Common myeloid progenitor, CD34-positive (primary cell): ENCODE data around the gene MMP1.

Source experiments
- CTCF ChIA-PET: fragments of 350-600 bp; sonication (Branson Sonifier 250); formaldehyde crosslinking; loops from one replicate; lab custom pipeline; 2021; ENCODE audit warnings: antibody characterized with exemption; lab: Charles Lee
- POLR2A ChIA-PET: fragments of 350-600 bp; sonication (Branson Sonifier 250); formaldehyde crosslinking; loops from one replicate; lab custom pipeline; 2021; ENCODE audit warnings: antibody characterized with exemption; lab: Charles Lee
- DNase-seq, 3 donors: peaks; one replicate each; pipeline versions ENCODE4 v3.0.0 to v3.0.0-alpha.2; 2013
- H3K27ac ChIP-seq, 2 experiments: 1 replicate in 1 of 2; 2 replicates in 1 of 2; pipeline ENCODE4 v1.7.0; 2013; ENCODE audit warnings: inconsistent platforms in 2 of 2, low read length in 2 of 2, mild to moderate bottlenecking in 2 of 2, low read depth in 1 of 2, moderate library complexity in 1 of 2; ENCODE audit not compliant: severe bottlenecking in 2 of 2, insufficient read depth in 1 of 2, poor library complexity in 1 of 2
- H3K27me3 ChIP-seq, 5 experiments: replicated peaks in 2 of 5; 1 replicate in 3 of 5; 2 replicates in 2 of 5; pipeline versions ENCODE4 v1.6.1 to v1.7.0; 2013; ENCODE audit warnings: low read length in 4 of 5, mild to moderate bottlenecking in 2 of 5, moderate library complexity in 2 of 5, inconsistent platforms in 1 of 5; ENCODE audit not compliant: insufficient read depth in 5 of 5, control insufficient read depth in 4 of 5
- H3K36me3 ChIP-seq, 4 experiments: 1 replicate in 2 of 4; 2 replicates in 2 of 4; pipeline versions ENCODE4 v1.6.1 to v1.7.0; 2013; ENCODE audit warnings: low read length in 3 of 4, control low read depth in 1 of 4, mild to moderate bottlenecking in 1 of 4; ENCODE audit not compliant: control insufficient read depth in 4 of 4, insufficient read depth in 4 of 4
- H3K4me1 ChIP-seq, 4 experiments: 1 replicate in 3 of 4; 2 replicates in 1 of 4; pipeline versions ENCODE4 v1.6.1 to v1.7.1; 2013; ENCODE audit warnings: low read length in 3 of 4, mild to moderate bottlenecking in 3 of 4, control low read depth in 1 of 4, inconsistent platforms in 1 of 4, moderate library complexity in 1 of 4; ENCODE audit not compliant: control insufficient read depth in 4 of 4, insufficient read depth in 4 of 4; ENCODE audit errors: control extremely low read depth in 1 of 4
- H3K4me3 ChIP-seq, 7 experiments: 1 replicate in 4 of 7; 2 replicates in 3 of 7; pipeline versions ENCODE4 v1.5.1 to v1.7.0; 2013; ENCODE audit warnings: mild to moderate bottlenecking in 7 of 7, low read length in 6 of 7, moderate library complexity in 6 of 7, inconsistent platforms in 2 of 7, low read depth in 2 of 7, control low read depth in 1 of 7; ENCODE audit not compliant: insufficient read depth in 4 of 7, control insufficient read depth in 1 of 7; ENCODE audit errors: extremely low read depth in 1 of 7
- H3K9me3 ChIP-seq, 5 experiments: 1 replicate in 4 of 5; 2 replicates in 1 of 5; pipeline versions ENCODE4 v1.6.1 to v1.7.1; 2013; ENCODE audit warnings: low read length in 4 of 5, mild to moderate bottlenecking in 2 of 5, inconsistent platforms in 1 of 5, low read depth in 1 of 5, moderate library complexity in 1 of 5; ENCODE audit not compliant: control insufficient read depth in 4 of 5, insufficient read depth in 2 of 5; ENCODE audit errors: control extremely low read depth in 1 of 5
- WGBS: methylation state at CpG from one replicate; pipeline ENCODE4 v1.1.5; 2013; ENCODE audit not compliant: insufficient coverage; 5-methylcytosine and 5-hydroxymethylcytosine counted together

The MMP1 gene

DNA sequence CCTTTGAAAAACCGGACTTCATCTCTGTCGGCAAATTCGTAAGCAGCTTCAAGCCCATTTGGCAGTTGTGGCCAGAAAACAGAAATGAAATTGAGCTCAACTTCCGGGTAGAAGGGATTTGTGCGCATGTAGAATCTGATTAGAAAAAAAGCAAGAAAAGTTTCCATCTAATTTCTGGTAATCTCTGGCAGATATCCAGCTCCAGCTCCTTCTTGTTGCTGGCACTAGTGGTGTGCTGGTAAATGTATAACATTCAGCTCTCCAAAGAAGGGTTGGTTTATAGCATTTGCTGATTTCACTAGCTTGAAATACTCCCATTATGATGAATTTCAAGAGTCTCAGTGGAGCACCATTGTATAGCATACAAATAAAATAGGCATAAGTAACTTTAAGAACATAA, 5.4 kb downstream of the MMP1 start:
- WGBS, result 88% methylated on average over 5 of the region's 5 CpGs

GRCh38 chr11:102791271-102792036, 6.5 kb downstream of the MMP1 start:
- H3K27ac ChIP-seq, result no peak overlapping the region
- H3K4me3 ChIP-seq, result no peak overlapping the region
- H3K36me3 ChIP-seq, result no peaks in the 10 kb centered on the region
- ChIA-PET CTCF (interaction anchor here (1.1 to 1.9 kb wide), 2 partner anchors 12 to 60 kb away, joined by 3 to 4 read pairs; no protein-coding TSS in a partner anchor), POLR2A (no interaction called here)
- H3K9me3 ChIP-seq, result no peaks in the 10 kb centered on the region
- WGBS, result 100% methylated on average over 4 of the region's 4 CpGs
- no peak for DNase-seq
- H3K4me1 ChIP-seq, result no peaks in the 10 kb centered on the region
- no peaks in the 10 kb centered on the region for H3K27me3 ChIP-seq

More for the DNA sequence above, 5.4 kb downstream of the MMP1 start:
- CTCF ChIA-PET, result interaction anchor here (0.7 to 1.9 kb wide), 5 partner anchors 10 to 149 kb away, joined by 3 to 4 read pairs (median 3); no protein-coding TSS in a partner anchor
- Histone ChIP-seq H3K4me1 (no peaks in the 10 kb centered on the region), H3K27ac (no peak overlapping the region), H3K36me3 (no peaks in the 10 kb centered on the region), H3K27me3 (peaks cover 0 to 4% (median 0%) of the 10 kb centered on the region in 5 experiments), H3K9me3 (no peaks in the 10 kb centered on the region), H3K4me3 (no peak overlapping the region)
- DNase-seq, result no peak
- POLR2A ChIA-PET, result no interaction called here

DNA sequence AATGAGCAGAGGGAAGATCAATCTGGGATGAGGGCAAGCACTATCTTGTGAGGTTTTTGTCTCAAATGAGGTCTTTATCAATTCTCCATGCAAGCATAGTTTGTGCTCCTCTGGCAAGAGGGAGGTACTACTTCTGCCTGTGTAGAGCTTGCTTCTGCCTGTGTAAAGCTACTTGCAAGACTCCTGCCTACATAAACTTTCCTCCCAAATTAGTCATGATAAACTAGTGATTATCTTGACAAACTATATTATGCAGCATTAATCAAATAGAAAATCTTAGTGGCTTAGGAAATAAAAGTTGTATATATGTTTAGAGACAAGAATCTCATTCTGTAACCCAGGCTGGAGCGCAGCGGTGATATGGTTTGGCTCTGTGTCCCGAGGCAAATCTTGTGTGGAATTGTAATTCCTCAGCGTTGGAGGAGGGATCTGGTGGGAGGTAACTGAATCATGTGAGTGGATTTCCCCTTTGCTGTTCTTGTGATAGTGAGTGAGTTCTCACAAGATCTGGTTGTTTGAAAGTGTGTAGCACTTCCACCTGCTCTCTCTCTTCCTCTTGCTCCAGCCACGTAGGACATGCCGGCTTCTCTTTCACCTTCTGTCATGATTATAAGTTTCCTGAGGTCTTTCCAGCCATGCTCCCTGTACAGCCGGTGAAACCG, 9.5 kb downstream of the MMP1 start:
- no peaks in the 10 kb centered on the region for H3K36me3 ChIP-seq
- DNase-seq, result no peak
- H3K27me3 ChIP-seq, result no peaks in the 10 kb centered on the region
- ChIA-PET POLR2A (no interaction called here), CTCF (no interaction called here)
- WGBS, result 100% methylated on average over 3 of the region's 8 CpGs
- no peaks in the 10 kb centered on the region for H3K9me3 ChIP-seq
- H3K4me3 ChIP-seq, result no peak overlapping the region
- H3K27ac ChIP-seq, result no peak overlapping the region
- no peaks in the 10 kb centered on the region for H3K4me1 ChIP-seq

DNA sequence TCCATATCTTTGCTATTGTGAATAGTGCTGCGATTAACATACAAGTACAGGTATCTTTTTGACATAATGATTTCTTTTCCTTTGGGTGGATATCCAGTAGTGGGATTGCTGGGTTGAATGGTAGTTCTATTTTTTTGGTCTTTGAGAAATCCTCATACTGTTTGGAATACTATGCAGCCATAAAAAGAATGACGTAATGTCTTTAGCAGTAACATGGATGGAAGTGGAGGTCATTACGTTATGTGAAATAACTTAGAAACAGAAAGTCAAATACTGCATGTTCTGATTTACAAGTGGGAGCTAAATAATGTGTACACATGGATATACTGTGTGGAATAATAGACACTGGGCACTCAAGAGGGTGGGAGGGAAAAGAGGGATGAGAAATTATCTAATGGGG, 13.6 kb downstream of the MMP1 start:
- POLR2A ChIA-PET, result no interaction called here
- DNase-seq, result no peak
- Histone ChIP-seq H3K27me3 (peaks cover 0 to 4% (median 0%) of the 10 kb centered on the region in 5 experiments), H3K4me1 (no peaks in the 10 kb centered on the region), H3K4me3 (no peak overlapping the region), H3K36me3 (no peaks in the 10 kb centered on the region), H3K27ac (no peak overlapping the region), H3K9me3 (no peaks in the 10 kb centered on the region)
- CTCF ChIA-PET, result interaction anchor here (0.7 to 1.8 kb wide), 5 partner anchors 9 to 383 kb away, joined by 3 to 5 read pairs (median 3); no protein-coding TSS in a partner anchor
- 100% methylated on average over 1 of the region's 3 CpGs for WGBS

GRCh38 chr11:102783720-102784119, 14.2 kb downstream of the MMP1 start:
- CTCF ChIA-PET, result interaction anchor here (0.7 to 1.8 kb wide), 5 partner anchors 10 to 383 kb away, joined by 3 to 5 read pairs (median 3); no protein-coding TSS in a partner anchor
- Histone ChIP-seq H3K27me3 (peaks cover 0 to 4% (median 0%) of the 10 kb centered on the region in 5 experiments), H3K27ac (no peak overlapping the region), H3K4me1 (no peaks in the 10 kb centered on the region), H3K36me3 (no peaks in the 10 kb centered on the region), H3K9me3 (no peaks in the 10 kb centered on the region), H3K4me3 (no peak overlapping the region)
- 92% methylated on average over 2 of the region's 2 CpGs for WGBS
- no peak for DNase-seq
- POLR2A ChIA-PET, result no interaction called here

DNA sequence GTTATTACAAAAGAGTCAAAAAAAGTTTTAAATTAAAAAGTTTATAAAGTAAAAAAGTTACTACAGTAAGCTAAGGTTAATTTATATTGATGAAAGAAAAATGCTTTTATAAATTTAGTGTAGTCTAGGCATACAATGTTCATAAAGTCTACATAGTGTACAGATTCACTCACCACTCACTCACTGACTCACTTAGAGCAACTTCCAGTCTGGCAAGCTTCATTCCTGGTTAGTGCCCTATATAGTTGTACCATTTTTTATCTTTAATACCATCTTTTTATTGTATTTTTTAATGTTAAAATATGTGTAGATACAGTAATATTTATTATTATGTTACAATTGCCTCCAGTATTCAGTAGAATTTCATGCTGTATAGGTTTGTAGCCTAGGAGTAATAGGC, 14.9 kb downstream of the MMP1 start:
- CTCF ChIA-PET, result interaction anchor here (0.9 to 1.3 kb wide), 2 partner anchors 10 to 51 kb away, joined by 3 to 4 read pairs; no protein-coding TSS in a partner anchor
- Histone ChIP-seq H3K27ac (no peak overlapping the region), H3K27me3 (peaks cover 0 to 4% (median 0%) of the 10 kb centered on the region in 5 experiments), H3K4me3 (no peak overlapping the region), H3K4me1 (no peaks in the 10 kb centered on the region), H3K9me3 (no peaks in the 10 kb centered on the region), H3K36me3 (no peaks in the 10 kb centered on the region)
- no peak for DNase-seq
- POLR2A ChIA-PET, result no interaction called here

DNA sequence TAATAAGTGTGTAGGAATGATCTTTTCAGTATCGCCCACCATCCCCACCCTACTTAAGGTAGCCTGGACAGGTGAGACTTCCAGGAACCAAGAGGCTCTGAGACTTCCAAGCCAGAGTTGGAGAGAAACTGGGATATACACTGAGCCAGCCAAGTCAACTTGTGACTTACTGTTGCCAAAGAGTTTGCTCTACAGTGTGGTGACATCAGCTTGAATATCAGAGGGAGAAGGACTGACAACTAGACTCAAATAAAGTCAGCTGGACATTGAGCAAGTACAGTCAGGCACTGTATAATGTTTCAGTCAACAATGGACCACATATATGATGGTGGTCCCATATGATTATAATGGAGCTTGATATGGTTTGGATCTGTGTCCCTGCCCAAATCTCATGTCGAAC, 16.3 kb downstream of the MMP1 start:
- no peaks in the 10 kb centered on the region for H3K4me1 ChIP-seq
- ChIA-PET POLR2A (no interaction called here), CTCF (interaction anchor here (1.5 kb wide), 1 partner anchor 14 kb away, joined by 3 read pairs; no protein-coding TSS in a partner anchor)
- H3K36me3 ChIP-seq, result no peaks in the 10 kb centered on the region
- no peak for DNase-seq
- H3K9me3 ChIP-seq, result no peaks in the 10 kb centered on the region
- H3K27me3 ChIP-seq, result peaks cover 0 to 4% (median 0%) of the 10 kb centered on the region in 5 experiments
- no CpG with 5 or more reads among the region's 2 CpGs for WGBS
- no peak overlapping the region for H3K27ac ChIP-seq
- H3K4me3 ChIP-seq, result no peak overlapping the region
